ENCODE measurements around the gene RCL1.
A peak's percentile ranks its signal among the peaks of the same experiment; 100 is the strongest.

DNA sequence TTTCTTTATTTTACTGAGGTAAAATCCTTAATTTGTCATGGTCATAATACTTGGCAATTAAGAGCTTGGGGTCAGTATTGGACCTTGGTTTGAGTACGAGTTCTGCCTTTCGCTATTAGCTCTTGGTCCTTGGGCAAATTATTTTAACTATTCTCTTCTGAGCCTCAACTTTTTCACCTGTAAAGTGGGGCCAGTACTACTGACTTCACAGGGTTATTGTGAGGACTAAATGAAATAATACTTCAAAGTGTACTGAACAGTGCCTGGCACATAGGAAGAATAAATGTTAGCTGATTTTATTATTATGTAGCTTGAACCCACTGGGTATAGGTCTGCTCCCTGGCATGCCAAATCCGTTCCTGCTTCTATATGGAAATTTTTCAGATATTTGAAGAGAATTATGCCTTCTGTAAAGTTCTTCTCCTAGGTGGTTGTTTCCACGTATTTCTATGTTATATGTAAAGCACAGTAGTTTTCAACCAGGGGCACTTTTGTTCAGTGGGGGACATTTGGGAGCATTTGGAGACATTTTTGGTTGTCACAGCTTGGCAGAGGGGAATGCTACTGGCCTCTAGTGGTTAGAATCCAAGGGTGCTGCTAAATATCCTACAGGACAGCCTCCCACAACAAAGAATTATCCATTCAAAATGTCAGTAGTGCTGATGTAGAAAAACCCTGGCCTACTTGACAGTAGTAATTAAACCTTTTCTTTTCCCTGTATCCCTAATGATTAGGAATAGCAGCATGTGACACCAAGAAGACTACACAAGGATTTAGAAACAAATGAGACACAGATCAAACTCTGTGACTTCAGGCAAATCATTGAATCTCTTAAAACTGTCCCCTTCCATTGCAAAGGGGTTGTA is 4.5 kb downstream of the RCL1 start:
- peak; percentile 73 for TF ChIP-seq CTCF (IDR thresholded peaks at IDR 0.05; ENCODE audit: low read length)
- no peak for TF ChIP-seq EZH2 (IDR thresholded peaks at IDR 0.05; ENCODE audit: borderline replicate concordance, low read length)
